Epithelial cell of prostate (primary cell): Measurements from ENCODE around the gene UBE2K.
"Not testable (repeated sequence)": the region's sequence is repeated elsewhere in the genome, so short reads cannot be mapped to it uniquely, and the experiment has no call there.

Experiments
- DNase-seq: peaks from one replicate; pipeline ENCODE4 v3.0.0-alpha.2; 2011; ENCODE audit warnings: low read depth, low spot score
- H3K27ac ChIP-seq: fragments of 450-650 bp; 2 replicates; pipeline ENCODE4 v1.5.1; 2017; ENCODE audit warnings: mild to moderate bottlenecking

The UBE2K gene

GRCh38 chr4:39685990-39686389 lies 11.9 kb upstream of the UBE2K start:
- no peak overlapping the region for H3K27ac ChIP-seq
- DNase-seq: no peak

- no peak overlapping the region for H3K27ac ChIP-seq
- DNase-seq: no peak
Measured at GRCh38 chr4:39687014-39687413, 10.9 kb upstream of the UBE2K start.

GRCh38 chr4:39689970-39690369 lies 8.0 kb upstream of the UBE2K start:
- DNase-seq: no peak
- H3K27ac ChIP-seq: no peak overlapping the region

GRCh38 chr4:39698424-39699009 lies 581 bp downstream of the UBE2K start:
- peak overlapping the region; percentile 89 for H3K27ac ChIP-seq
- DNase-seq: no peak

- no peak for DNase-seq
- peak overlapping the region; percentile 89 for H3K27ac ChIP-seq
Measured at GRCh38 chr4:39699687-39700409, 1.9 kb downstream of the UBE2K start.

GRCh38 chr4:39700554-39700953 lies 2.6 kb downstream of the UBE2K start:
- DNase-seq: no peak
- H3K27ac ChIP-seq: no peak overlapping the region

- DNase-seq: no peak
- no peak overlapping the region for H3K27ac ChIP-seq
Measured at GRCh38 chr4:39702716-39703115, 4.8 kb downstream of the UBE2K start.

GRCh38 chr4:39704789-39705188 lies 6.9 kb downstream of the UBE2K start:
- not testable (repeated sequence) for H3K27ac ChIP-seq

GRCh38 chr4:39706334-39706733 lies 8.4 kb downstream of the UBE2K start:
- DNase-seq: no peak
- peak overlapping the region; percentile 56 for H3K27ac ChIP-seq

More at GRCh38 chr4:39704789-39705188, 6.9 kb downstream of the UBE2K start:
- not testable (repeated sequence) for DNase-seq

GRCh38 chr4:39706741-39707511 lies 9.0 kb downstream of the UBE2K start:
- H3K27ac ChIP-seq: peak overlapping the region; percentile 56

GRCh38 chr4:39710098-39710896 lies 12.4 kb downstream of the UBE2K start:
- H3K27ac ChIP-seq: no peak overlapping the region
- no peak for DNase-seq

More at GRCh38 chr4:39706741-39707511, 9.0 kb downstream of the UBE2K start:
- no peak for DNase-seq

GRCh38 chr4:39712819-39713607 lies 15.1 kb downstream of the UBE2K start:
- H3K27ac ChIP-seq: peak overlapping the region; percentile 38
- DNase-seq: no peak

GRCh38 chr4:39713691-39714090 lies 15.8 kb downstream of the UBE2K start:
- peak overlapping the region; percentile 38 for H3K27ac ChIP-seq
- no peak for DNase-seq

GRCh38 chr4:39714166-39714565 lies 16.2 kb downstream of the UBE2K start:
- peak overlapping the region; percentile 38 for H3K27ac ChIP-seq
- DNase-seq: no peak

- no peak for DNase-seq
- H3K27ac ChIP-seq: no peak overlapping the region
Measured at GRCh38 chr4:39715788-39716187, 17.9 kb downstream of the UBE2K start.

- DNase-seq: no peak
- no peak overlapping the region for H3K27ac ChIP-seq
Measured at GRCh38 chr4:39716356-39716755, 18.4 kb downstream of the UBE2K start.

- H3K27ac ChIP-seq, DNase-seq: not testable (repeated sequence)
Measured at GRCh38 chr4:39717743-39718142, 19.8 kb downstream of the UBE2K start.

GRCh38 chr4:39718366-39719323 lies 20.7 kb downstream of the UBE2K start:
- no peak for DNase-seq
- peak overlapping the region; percentile 37 for H3K27ac ChIP-seq
